Measurements from ENCODE around the gene LRRC1.

Gene LRRC1

DNA sequence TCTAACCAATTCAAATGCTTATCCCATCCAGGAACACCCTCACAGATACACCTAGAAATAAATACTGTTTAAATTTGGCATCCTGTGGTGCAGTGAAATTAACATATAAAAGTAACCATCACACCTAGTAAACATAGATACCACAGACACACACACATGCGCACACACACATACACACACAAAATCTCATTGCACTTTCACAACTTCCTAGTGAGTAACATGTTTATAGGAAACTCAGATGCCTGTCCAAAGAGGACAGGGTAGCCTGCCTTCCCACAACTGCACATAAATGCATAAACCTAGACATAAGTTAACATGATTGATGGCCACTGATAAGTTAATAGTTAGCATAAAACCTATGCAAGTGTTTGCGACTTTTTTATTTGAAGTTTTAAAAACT lies 56.8 kb downstream of the LRRC1 start:
- no peak for DNase-seq

DNA sequence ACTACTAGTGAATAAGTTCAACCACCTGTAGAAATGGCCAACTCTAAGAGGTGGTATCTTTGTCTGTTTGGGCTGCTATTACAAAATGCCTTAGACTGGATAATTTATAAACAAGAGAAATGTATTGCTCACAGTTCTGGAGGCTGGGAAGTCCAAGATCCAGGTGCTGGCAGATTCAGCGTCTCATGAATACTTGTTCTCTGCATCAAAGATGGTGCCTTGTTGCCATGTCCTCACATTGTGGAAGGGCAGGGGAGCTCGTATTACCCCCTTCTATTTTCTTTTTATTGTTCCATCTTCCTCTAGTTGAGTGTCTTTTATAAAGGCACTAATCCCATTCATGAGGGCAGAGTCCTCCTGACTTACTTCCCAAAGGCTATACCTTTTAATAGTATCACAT lies 58.0 kb downstream of the LRRC1 start:
- no peak for DNase-seq

DNA sequence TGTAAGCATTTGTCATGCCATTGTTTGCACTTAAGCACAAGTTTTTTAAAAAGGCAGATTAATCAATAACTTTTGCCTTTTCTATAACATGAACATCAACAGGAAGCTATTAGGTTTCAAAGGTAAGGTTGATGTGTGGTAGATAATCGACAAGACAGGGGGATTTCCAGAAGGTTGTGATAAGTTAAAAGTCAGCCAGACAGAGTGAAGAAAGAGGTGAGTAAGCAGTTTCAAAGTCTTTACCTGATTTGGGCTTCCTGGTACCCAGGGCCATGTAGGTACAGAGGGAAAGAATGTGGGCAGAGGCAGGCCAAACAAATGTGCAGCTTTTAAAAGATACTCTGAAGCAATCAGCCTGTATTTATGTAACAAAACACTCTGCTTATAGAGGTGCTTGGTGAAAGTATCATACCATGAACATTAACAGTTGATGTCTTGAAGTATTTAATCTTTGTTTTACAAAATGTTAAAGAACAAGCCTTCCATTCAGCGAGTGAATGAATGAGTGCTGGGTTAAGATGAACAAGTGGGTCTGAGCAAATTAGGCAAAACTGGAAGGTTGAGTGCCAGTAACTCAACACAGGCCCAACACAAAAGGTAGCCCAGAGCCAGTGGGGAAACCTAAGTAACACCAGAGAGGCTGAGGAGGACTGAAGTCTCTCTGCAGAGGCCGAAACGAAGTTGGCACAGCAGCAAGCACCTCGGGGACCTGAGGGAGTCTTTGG lies 60.2 kb downstream of the LRRC1 start:
- DNase-seq = no peak

DNA sequence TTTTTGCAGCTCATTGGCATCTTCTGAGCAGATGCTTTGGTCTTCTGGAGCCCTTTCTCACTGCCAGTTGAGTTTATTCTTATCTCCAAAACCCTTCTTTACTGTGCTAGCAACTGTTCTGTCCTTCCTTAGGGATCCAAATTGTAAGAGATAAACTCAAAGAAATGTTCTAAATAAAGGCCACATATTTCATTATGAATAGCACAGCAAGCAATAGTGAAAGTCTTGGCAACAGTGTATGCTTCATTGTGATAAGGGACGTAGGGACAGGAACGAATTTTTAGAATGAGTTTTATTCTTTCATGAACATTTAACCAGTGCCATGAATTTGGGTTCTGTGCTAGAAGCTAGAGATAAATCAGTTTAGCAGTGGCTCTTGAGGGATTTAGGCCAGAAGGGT lies 61.1 kb downstream of the LRRC1 start:
- DNase-seq = no peak

DNA sequence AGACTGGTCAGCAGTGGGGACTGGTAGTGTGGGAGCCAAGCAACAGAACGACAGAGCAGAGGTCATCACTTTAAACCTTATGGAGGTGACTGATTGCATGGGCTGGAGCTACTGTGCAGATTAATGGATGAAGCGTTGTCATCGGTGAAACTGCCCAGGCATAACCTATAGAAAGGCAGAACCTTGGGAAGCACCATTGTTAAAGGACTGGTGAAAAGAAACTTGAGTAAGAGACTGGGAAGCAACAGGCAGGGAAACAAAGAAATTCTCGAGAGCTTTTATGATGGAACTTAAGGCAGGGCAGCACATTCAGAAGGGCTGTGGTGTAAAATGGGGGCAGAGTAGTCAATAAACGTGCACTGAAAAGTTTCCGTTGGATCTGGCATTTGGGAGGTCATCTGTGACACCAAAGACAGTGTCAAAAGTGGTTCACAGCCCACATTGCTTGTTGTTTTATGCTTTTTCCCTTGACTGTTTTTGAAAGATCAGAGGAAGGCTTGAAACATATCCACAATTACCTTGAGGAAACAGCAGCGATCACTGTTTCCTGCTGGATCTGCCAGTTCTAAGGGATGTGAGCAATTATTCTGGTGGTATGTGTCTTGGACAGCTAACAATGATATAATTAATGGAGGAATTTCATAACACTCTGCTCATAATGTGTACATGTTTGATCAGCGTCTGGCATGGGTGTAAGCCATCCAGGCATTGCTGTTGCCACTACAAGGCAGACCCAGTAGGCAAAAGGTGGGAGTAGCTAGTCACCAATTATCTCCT lies 62.7 kb downstream of the LRRC1 start:
- no peak for DNase-seq

DNA sequence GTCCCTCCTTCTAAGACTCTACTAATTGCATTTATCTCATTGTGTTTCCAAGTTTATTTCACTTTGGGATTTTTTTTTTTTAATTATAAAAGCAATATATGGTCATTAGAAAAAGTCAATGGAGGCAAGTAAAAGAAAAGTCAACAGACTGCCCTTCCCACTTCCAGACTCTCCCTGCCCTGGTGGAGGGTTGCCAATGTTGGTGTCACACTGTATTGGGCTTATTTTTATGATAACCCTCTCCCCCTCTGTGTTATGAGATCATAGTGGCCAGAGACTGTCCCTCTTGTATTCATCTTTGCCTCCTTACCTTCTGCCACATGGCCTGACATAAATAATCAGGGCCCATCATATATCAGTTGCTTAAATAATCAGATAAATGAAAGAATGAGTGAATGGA lies 63.4 kb downstream of the LRRC1 start:
- DNase-seq = no peak

DNA sequence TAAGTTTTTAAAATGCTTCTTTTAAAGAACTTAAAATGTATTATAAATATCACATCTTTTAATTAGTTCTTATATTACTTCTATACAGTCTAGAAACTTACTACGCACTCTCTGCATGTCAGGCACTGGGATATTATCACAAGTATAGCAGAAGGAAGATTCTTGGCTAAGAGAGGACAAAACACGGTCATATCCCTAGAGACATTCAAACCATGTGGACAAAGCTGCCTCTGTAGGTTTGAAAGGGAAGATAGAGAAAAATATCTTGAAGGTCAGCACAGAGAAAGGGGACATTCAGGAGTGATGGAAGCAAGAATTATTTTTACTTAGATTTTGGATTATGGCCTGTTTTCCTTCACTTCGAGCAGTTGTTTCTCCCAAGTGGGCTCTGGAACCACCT lies 64.1 kb downstream of the LRRC1 start:
- DNase-seq = no peak

DNA sequence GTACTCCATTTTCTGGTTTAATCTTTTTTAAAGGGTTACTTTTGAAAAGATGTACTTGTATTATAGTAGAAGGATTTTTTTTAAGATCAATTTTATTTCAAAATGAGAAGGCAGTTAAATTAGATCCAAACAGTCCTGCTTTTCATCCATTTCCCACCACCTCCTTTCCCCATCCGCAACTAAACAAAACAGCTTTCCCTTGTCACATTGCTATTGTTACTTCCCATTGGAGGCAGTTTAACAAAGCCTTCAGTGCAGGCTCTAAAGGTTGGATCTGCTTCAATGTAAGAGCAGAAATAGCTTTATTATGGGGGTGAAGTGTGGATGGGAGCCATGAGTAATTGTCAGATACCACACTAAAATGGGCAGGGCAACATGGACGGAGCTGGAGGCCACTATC lies 65.7 kb downstream of the LRRC1 start:
- DNase-seq = no peak

DNA sequence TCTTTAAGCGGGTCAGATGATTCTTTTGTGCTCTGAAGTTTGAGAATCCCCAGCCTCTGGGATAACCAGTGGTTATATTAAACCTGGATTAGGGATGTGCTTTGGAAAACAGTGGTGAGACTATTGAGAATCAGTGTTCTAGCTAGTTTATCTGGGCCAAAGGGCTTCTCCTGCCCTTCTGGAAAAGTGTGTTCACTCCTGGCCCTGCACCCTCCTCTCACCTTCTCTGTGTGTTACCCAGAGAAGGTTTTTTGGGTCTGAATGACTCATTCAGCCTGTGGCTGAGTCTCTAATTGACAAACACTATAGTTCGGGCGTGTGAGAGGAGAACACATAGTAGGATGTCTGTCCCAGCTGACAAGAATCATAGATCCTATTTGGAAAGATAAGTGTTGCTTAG lies 66.7 kb downstream of the LRRC1 start:
- DNase-seq = no peak

DNA sequence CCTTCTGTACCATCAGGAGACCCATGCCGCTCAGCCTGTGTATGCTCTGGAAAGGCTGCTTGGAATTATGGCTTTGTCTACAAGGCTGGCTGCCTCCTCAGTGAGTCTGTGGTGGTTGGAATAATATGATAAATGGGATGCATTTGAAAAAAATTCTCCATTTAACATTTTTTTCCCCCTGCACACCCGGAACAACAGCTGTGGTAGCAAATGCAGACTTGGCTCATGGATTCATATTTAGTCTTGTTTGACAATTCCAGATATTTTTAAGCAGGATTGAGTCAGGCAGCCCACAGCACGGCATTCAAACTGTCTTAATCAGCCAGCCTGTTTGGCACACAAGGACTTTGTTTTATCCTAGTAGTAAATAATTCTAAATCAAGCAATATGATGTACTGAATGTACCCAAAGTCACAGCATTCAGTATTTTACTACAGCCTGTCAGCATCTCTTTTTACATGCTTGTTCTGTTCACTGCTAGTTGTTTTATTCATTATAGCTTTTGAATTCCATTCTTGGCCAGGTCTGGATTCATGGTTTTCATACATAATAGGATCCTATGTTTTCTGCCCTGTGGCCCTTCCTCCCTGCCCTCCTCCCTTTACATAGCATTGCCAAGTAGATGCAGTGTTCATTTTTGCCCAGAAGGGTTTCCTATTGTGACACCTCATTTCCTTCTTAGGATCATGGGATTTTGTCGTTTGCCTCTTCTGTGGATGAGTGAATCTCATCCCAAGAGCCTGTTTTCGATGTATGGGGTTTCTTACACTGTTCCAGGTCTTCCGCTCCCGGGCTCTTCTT lies 68.1 kb downstream of the LRRC1 start:
- no peak for DNase-seq

DNA sequence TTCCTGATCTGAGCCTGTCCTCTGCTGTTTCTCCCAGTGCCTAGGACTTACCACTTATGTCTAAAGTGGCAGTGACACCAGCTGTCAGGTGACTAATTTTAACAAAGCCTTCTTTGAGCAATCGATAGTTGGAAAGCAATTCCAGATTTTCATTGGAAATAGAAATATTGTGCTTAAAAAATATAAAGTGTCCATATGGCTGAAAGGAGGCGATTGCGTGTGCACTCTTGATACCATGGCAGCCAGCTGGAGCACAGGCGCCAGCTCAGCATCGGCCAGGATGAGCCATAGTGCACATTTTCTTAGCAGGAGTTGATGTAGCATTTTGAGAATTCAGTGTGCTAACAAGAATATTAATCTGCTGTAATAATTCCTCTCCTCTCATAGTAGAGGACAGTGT lies 70.0 kb downstream of the LRRC1 start:
- no peak for DNase-seq

DNA sequence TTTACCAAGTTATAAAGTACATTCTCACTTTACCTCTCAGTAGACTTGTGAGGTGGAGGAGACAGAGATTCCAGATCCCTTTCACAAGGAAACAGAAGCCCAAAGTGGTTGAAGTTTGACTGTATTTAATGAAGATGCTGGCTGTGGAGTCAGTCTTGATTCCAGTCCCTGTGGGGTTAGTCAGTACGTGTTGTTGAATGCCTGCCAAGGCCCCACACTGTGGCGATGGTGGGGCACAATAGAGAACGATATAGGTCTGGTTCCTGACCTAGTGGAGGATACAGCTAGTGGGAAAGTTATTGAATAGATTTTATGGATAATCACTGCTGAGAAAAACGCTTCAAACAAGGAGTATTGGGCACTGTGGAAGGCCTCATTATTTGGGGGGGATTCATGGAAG lies 71.4 kb downstream of the LRRC1 start:
- DNase-seq = no peak

DNA sequence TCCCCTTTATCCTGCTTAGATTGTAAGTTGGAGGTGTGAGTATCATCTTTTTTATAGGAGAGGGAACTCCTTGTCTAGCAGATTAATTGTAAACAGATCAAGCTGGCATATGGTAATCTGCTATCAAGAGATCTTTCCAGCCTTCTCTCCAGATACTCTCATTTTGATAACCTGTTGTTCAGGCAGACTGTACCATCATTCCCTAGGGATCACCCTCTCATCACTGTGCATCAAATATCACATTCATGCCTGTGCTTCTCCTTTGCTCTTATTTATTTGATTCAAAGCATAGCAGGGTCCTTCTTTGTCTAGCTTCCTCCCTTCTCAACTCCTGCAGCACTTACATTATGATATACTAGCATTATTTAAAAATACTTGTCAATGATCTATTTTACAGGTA lies 73.8 kb downstream of the LRRC1 start:
- no peak for DNase-seq

DNA sequence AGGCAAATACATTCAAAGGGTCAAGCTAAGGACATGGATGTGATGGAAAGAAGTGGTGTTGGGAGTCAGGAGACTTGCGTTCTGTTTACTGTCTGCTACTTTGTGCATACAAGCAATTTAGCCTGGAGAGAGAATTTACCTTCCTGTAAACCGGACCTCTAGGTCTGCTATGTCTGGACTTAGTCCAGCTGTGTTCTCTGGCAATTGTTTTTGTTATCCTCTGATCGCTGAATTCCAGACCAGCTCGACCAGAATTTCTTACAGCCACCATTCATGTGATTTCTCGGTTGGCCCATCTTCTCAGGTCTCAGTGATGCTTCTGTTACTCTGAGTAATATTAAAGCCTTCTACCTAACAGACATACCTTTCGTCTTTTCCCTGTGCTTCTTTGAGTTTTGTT lies 75.2 kb downstream of the LRRC1 start:
- DNase-seq = no peak

DNA sequence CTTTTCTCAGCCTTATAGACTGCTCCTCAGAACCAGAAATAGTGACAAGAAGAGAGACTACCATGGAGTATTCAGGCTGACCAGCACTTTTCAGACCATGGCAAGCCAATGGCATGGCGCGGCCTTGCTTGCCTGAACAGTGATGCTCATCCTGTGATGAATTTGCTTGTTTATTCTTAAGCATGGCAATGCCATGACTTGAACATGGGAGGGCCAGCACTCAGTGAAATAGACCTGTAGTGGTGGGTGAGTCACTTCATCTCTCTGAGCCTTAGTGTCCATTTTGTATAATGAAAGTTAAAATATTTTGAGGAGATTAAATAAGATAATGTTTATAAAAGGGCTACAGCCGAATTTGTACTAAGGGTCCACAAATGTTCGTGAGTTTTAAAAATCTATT lies 79.1 kb downstream of the LRRC1 start:
- DNase-seq = no peak

DNA sequence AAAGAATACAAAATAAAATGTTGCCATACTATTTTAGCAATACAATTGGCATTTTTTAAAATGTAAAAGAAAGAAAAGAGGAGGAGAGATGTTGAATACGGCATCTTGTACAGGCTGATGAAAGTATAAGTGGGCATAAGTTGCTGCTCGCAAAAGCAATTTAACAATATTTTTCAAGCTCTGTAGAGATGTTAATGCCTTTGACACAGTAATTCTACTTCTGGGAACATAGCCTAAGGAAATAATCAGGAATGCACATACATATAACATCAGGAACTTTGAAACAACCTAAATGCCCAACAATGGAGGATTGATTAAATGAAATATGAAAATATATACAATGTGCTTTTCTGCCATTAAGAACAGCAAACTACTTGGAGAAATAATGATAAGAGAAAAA lies 80.2 kb downstream of the LRRC1 start:
- no peak for DNase-seq

DNA sequence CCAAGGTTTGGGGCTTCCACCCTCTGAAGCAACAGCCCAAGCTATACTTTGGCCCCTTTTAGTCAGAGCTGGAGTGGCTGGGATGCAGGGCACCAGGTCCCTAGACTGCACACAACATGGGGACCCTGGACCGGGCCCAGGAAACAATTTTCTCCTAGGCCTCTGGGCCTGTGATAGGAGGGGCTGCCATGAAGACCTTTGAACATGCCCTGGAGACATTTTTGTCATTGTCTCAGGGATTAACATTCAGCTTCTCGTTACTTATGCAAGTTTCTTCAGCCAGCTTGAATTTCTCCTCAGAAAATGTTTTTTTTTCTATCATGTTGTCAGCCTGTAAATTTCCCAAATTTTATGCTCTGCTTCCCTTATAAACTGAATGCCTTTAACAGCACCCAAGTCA lies 82.3 kb downstream of the LRRC1 start:
- DNase-seq = no peak

DNA sequence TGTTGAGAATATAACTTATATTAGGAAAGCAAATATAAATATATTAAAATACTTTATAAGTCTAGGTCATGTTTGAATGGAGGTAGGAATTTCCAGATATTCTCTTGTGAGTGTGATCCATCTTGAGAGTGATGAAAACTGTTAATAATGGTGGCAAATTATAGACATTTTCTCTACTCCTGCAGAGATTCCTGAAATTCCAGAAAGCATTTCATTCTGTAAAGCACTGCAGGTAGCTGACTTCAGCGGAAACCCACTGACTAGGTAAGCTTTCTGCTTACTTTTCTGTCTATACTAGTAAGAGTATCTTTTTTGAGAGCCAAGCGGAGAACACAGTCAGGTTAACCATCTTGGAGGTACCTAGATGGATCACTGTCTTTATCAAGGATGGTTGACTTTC lies 84.0 kb downstream of the LRRC1 start:
- DNase-seq = no peak

DNA sequence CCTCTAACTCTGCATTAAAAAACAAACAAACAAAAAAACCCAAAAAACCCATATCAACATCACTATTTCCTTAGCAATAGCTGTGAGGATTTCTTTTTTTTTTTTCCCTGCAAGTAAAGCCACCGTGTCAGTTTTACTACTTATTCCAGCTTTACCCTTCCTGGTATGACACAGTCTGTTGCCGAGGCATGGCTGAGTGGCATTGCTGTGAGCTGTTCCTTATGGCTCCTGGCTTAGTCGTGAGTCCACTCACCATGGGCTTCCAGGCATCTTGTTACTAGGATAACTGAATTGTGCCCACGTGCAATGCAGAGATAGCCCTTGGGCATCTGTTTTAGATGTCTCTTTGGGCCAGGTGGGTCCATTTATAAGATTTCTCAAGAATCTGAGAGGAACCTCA lies 84.8 kb downstream of the LRRC1 start:
- DNase-seq = no peak

DNA sequence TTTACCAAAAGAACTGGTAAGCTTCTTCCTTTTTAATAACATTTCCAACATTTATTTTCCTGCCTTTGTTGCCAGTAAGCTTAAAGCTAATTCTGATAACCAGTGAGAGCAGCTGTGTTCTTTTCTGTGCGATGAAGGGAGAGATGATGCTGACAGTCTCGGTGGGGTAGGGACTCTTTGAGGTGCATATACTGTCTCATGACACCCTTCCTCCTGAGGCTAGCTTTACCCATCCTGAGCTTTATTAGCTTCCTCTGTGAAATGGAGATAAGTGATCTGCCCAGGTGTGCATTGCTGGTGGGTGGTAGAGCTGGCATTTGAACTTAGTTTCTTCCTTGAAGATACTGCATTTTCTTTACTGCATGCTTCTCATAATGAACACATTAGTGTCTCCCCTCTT lies 92.5 kb downstream of the LRRC1 start:
- no peak for DNase-seq

DNA sequence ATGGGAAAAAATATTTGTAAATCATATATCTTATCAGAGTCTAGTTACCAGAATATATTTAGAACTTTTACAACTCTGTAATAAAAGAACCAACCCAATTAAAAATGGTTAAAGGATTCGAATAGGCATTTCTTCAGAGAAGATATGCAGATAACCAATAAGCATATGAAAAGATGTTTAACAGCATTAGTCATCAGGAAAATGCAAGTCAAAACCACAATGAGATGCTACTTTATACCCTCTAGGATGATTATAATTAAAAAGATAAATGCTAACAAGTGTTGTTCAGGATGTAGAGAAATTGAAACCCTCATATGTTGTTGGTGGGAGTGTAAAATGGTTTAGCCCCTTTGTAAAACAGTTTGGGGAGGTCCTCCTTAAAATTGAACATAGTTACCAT lies 94.1 kb downstream of the LRRC1 start:
- DNase-seq = no peak

DNA sequence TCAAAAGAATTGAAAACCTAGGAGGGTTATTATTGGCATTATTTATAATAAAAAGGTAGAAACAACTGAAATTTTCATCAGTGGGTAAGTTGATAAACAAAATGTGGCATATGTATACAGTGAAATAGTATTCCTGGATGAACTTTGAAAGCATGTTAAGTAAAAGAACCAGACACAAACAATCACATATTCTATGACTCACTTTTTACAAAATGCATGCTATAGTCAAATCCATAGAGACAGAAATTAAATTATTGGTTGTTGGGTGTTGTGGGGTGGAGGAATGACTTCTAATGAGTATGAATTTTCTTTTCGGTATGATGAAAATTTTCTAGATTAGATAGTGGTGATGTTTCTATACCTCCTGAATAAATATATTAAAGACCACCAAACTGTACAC lies 94.6 kb downstream of the LRRC1 start:
- DNase-seq = no peak

DNA sequence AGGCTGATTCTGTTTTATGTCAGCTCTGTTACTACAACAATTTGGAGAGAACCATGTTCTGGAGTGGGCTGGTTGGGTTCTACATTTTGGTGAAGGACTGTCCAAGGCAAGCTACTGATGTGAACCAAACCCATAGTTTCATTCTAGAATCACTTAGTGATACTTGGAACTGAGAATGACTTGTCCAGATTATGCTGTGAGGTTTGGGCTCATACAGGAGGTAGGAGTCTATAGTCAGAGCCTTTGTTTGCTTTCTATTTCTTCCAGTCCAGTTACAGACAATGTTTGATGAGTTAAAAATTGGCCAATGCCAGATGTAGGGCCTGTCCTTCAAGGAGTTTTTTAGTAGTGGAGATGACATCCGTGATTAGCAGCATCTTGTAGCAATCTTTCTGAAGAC lies 97.9 kb downstream of the LRRC1 start:
- DNase-seq = no peak

DNA sequence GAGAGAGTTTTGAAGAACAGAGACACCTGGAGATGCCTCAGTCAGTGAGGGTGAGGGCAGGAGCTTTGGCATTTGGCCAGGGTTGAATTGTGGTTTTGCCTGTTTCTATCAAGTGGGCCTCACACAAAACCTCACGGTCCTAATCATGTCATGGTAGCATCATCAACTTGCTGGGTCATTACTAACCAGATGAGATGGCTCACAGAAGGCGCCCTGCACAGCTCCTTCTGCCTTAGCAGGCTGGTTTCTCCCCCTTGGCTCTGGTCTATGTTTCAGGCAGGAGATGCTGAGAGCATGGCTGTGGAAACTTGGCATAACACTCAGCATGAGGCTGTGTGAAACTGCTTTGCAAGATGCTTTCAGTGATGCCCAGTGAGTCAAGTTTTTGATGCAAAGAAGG lies 99.3 kb downstream of the LRRC1 start:
- DNase-seq = peak; percentile 21
